K562 (cell line): ENCODE data around the gene CCDC116. TPM values are rescaled to one million over a fixed set of nuclear protein-coding genes. Genes with fewer than 3 reads are reported as not detected.
A peak's percentile ranks its signal among the peaks of the same experiment; 100 is the strongest.

Source experiments
- ARNT ChIP-seq, 2 experiments: fragments of 450-650 bp; IDR thresholded peaks; 2 replicates each; pipeline ENCODE4 v1.6.1; 2016; ENCODE audit warnings: mild to moderate bottlenecking in 1 of 2
- BHLHE40 ChIP-seq: IDR thresholded peaks from 2 replicates; pipeline ENCODE4 v1.6.1; 2011; ENCODE audit warnings: low read length, improper control_type of control experiment
- FIP1L1 ChIP-seq: fragments of 200-400 bp; formaldehyde crosslinking; IDR thresholded peaks from 2 replicates; pipeline ENCODE4 v1.6.1; 2018; ENCODE audit warnings: mild to moderate bottlenecking, low read depth, low read length; ENCODE audit not compliant: poor library complexity, severe bottlenecking
- HCFC1 ChIP-seq: IDR thresholded peaks from 2 replicates; pipeline ENCODE4 v1.6.1; 2012; ENCODE audit warnings: low read depth, low read length, improper control_type of control experiment
- JUND ChIP-seq, 2 experiments: IDR thresholded peaks; 2 replicates in 1 of 2; 3 replicates in 1 of 2; pipeline ENCODE4 v1.6.1; 2011; ENCODE audit warnings: borderline replicate concordance in 2 of 2, low read depth in 2 of 2, low read length in 2 of 2, improper control_type of control experiment in 1 of 2, missing biosample characterization in 1 of 2, missing genetic modification characterization in 1 of 2, missing genetic modification reagents in 1 of 2
- MXI1 ChIP-seq: IDR thresholded peaks from 2 replicates; pipeline ENCODE4 v1.6.1; 2011; ENCODE audit warnings: low read depth, mild to moderate bottlenecking, improper control_type of control experiment, low read length
- NCOA4 ChIP-seq: fragments of 450-650 bp; IDR thresholded peaks from 2 replicates; pipeline ENCODE4 v1.6.1; 2018; ENCODE audit warnings: mild to moderate bottlenecking; ENCODE audit not compliant: partially characterized antibody
- POLR2H ChIP-seq: IDR thresholded peaks from 2 replicates; pipeline ENCODE4 v1.6.1; 2016; ENCODE audit warnings: missing genetic modification characterization, low read depth, mild to moderate bottlenecking, control low read depth, missing compliant biosample characterization, moderate library complexity
- RCOR1 ChIP-seq, 2 experiments: IDR thresholded peaks; 2 replicates each; pipeline ENCODE4 v1.6.1; 2012; ENCODE audit warnings: low read depth in 2 of 2, low read length in 2 of 2, borderline replicate concordance in 1 of 2, improper control_type of control experiment in 1 of 2
- SMC3 ChIP-seq: conservative IDR thresholded peaks from 2 replicates; pipeline ENCODE4 v1.6.1; 2011; ENCODE audit warnings: low read depth, low read length, improper control_type of control experiment; ENCODE audit not compliant: insufficient read depth
- TAF1 ChIP-seq: IDR thresholded peaks from 2 replicates; pipeline ENCODE4 v1.6.1; 2011; ENCODE audit warnings: mild to moderate bottlenecking, low read length, moderate library complexity; ENCODE audit not compliant: insufficient read depth, control insufficient read depth, severe bottlenecking; ENCODE audit errors: extremely low read depth
- ZC3H4 ChIP-seq: sonication (generic); formaldehyde crosslinking; IDR thresholded peaks from 2 replicates; pipeline ENCODE4 v1.9.0; 2021; ENCODE audit warnings: missing genetic modification reagents, borderline replicate concordance
- polyA plus RNA-seq, 8 experiments: library from polyadenylated mRNA; depleted of rRNA in 4 of 8; stranded (reverse) in 5 of 8; unstranded in 3 of 8; fragments of >200 nt; fragmentation: Nextera tagmentation in 2 of 8; fragmentation: Illumina TruSeq in 1 of 8; extraction: Ambion mirVana in 2 of 8; extraction: Trizol in 1 of 8; gene quantifications; 2 replicates each; pipeline versions ENCODE4 v1.2.1 to v1.2.3, GENCODE V29; 2011 to 2014; ENCODE audit warnings: inconsistent platforms in 1 of 8, missing spikeins in 1 of 8
- total RNA-seq, 7 experiments: library from RNA; depleted of rRNA in 6 of 7; stranded (reverse); fragments of >200 nt in 6 of 7; fragmentation: Illumina TruSeq in 2 of 7; extraction: Trizol in 2 of 7; gene quantifications; 2 replicates each; pipeline versions ENCODE4 v1.2.1 to v1.2.3, GENCODE V29; 2011 to 2021; ENCODE audit warnings: low replicate concordance in 1 of 7
- TF ChIP-seq, protein P1 (sequence below), 2 experiments: fragments of 150-350 bp in 1 of 2; IDR thresholded peaks; 2 replicates each; pipeline ENCODE4 v1.6.1; 2012 to 2016; ENCODE audit warnings: low read depth in 2 of 2, low read length in 2 of 2, mild to moderate bottlenecking in 1 of 2, moderate library complexity in 1 of 2
- TF ChIP-seq, protein P2 (sequence below): sonication (generic); formaldehyde crosslinking; IDR thresholded peaks from 2 replicates; pipeline ENCODE4 v1.8.1; 2023; ENCODE audit warnings: mild to moderate bottlenecking, missing genetic modification reagents
- TF ChIP-seq, protein P3 (sequence below): fragments of 250-450 bp; sonication (Bioruptor Pico); IDR thresholded peaks from 2 replicates; pipeline ENCODE4 v1.9.0; 2021; ENCODE audit warnings: mild to moderate bottlenecking, inconsistent platforms

The CCDC116 gene
- total and polyA plus RNA-seq, 9 of the 15 experiments (the other 6 are each of a cell fraction or from before 2014, with no cell fraction given) = 1.6 to 11.3 (median 4.7) TPM

DNA sequence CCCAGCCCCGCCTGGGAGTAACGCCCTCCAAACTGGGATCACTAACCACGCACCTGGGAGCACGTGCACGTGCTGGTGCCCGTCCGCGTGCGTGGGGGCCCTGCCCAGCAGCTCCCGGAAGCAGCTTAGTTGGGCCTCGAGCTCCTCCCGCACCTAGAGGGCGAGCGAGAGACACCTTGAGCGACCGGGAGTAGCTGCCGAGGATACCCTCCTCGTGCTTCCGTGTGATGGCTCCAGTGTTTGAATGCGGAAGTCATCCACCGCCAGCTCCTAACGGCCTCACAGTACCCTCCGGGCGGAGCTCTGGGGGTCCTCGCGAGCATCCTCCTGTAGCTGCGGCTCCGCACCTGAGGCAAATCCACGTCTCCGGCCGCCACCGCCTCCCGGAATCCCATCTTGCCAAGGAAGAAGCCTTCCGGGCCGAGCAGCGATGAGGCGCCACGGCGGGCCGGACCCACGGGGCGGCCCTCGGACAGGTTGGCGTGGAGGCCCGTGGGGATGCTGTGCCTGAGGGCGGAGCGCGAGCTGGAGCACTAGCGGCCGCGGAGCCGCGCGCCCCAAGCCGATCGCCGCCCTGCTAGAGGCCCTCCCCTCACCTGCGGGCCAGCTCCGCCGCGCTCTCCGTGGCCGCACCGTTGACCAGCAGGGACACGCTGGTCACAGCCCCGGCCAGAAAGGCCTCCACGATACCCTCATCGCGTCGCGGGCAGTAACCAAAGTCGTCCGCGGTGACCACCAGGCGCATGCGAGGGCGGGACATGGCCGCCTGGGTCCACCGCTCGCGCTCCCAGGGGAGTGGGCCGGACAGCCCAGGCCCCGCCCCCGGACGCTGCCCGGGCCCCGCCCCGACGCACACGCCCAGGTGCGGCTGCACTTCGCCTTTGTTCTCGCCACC, 3.1 kb upstream of the CCDC116 start, which contains the start of gene YDJC (continued):
- TF ChIP-seq, protein P1, sequence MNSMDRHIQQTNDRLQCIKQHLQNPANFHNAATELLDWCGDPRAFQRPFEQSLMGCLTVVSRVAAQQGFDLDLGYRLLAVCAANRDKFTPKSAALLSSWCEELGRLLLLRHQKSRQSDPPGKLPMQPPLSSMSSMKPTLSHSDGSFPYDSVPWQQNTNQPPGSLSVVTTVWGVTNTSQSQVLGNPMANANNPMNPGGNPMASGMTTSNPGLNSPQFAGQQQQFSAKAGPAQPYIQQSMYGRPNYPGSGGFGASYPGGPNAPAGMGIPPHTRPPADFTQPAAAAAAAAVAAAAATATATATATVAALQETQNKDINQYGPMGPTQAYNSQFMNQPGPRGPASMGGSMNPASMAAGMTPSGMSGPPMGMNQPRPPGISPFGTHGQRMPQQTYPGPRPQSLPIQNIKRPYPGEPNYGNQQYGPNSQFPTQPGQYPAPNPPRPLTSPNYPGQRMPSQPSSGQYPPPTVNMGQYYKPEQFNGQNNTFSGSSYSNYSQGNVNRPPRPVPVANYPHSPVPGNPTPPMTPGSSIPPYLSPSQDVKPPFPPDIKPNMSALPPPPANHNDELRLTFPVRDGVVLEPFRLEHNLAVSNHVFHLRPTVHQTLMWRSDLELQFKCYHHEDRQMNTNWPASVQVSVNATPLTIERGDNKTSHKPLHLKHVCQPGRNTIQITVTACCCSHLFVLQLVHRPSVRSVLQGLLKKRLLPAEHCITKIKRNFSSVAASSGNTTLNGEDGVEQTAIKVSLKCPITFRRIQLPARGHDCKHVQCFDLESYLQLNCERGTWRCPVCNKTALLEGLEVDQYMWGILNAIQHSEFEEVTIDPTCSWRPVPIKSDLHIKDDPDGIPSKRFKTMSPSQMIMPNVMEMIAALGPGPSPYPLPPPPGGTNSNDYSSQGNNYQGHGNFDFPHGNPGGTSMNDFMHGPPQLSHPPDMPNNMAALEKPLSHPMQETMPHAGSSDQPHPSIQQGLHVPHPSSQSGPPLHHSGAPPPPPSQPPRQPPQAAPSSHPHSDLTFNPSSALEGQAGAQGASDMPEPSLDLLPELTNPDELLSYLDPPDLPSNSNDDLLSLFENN (IDR thresholded peaks at IDR 0.05; ENCODE audit: low read depth in 2 of 2, low read length in 2 of 2) = peak in 1 of 2 experiments; percentile 90; a peak in 2 of 4 replicates
- TF ChIP-seq ARNT (IDR thresholded peaks at IDR 0.05) = no peak
- TF ChIP-seq, protein P2, sequence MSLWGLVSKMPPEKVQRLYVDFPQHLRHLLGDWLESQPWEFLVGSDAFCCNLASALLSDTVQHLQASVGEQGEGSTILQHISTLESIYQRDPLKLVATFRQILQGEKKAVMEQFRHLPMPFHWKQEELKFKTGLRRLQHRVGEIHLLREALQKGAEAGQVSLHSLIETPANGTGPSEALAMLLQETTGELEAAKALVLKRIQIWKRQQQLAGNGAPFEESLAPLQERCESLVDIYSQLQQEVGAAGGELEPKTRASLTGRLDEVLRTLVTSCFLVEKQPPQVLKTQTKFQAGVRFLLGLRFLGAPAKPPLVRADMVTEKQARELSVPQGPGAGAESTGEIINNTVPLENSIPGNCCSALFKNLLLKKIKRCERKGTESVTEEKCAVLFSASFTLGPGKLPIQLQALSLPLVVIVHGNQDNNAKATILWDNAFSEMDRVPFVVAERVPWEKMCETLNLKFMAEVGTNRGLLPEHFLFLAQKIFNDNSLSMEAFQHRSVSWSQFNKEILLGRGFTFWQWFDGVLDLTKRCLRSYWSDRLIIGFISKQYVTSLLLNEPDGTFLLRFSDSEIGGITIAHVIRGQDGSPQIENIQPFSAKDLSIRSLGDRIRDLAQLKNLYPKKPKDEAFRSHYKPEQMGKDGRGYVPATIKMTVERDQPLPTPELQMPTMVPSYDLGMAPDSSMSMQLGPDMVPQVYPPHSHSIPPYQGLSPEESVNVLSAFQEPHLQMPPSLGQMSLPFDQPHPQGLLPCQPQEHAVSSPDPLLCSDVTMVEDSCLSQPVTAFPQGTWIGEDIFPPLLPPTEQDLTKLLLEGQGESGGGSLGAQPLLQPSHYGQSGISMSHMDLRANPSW = peak; percentile 99
- TF ChIP-seq NCOA4 = no peak
- TF ChIP-seq JUND (IDR thresholded peaks at IDR 0.05; ENCODE audit: borderline replicate concordance, low read depth, low read length) = peak; percentile 94
- no peak for TF ChIP-seq JUND (tag; IDR thresholded peaks at IDR 0.05; ENCODE audit: borderline replicate concordance, low read depth, low read length)
- peak; percentile 100 for TF ChIP-seq BHLHE40
- peak; percentile 98 for TF ChIP-seq MXI1
- TF ChIP-seq SMC3 = peak; percentile 88
- TF ChIP-seq TAF1 = no peak
- no peak for TF ChIP-seq POLR2H (tag)
- no peak for TF ChIP-seq FIP1L1
- peak; percentile 94 for TF ChIP-seq HCFC1
- TF ChIP-seq, protein P3, sequence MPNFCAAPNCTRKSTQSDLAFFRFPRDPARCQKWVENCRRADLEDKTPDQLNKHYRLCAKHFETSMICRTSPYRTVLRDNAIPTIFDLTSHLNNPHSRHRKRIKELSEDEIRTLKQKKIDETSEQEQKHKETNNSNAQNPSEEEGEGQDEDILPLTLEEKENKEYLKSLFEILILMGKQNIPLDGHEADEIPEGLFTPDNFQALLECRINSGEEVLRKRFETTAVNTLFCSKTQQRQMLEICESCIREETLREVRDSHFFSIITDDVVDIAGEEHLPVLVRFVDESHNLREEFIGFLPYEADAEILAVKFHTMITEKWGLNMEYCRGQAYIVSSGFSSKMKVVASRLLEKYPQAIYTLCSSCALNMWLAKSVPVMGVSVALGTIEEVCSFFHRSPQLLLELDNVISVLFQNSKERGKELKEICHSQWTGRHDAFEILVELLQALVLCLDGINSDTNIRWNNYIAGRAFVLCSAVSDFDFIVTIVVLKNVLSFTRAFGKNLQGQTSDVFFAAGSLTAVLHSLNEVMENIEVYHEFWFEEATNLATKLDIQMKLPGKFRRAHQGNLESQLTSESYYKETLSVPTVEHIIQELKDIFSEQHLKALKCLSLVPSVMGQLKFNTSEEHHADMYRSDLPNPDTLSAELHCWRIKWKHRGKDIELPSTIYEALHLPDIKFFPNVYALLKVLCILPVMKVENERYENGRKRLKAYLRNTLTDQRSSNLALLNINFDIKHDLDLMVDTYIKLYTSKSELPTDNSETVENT (CRISPR knock-in tag) = no peak
- peak; percentile 90 to 99 for TF ChIP-seq RCOR1 (IDR thresholded peaks at IDR 0.05; ENCODE audit: borderline replicate concordance in 1 of 2, low read depth in 2 of 2, low read length in 2 of 2)
- TF ChIP-seq ZC3H4 (CRISPR knock-in tag) = no peak
